Cardiac muscle cell (in vitro differentiated cells and primary cell): ENCODE data around the gene ATG16L1. TPM values are rescaled to one million over a fixed set of nuclear protein-coding genes. Genes with fewer than 3 reads are reported as not detected.

Experiments
- DNase-seq, 2 donors: peaks; one replicate each; pipeline versions ENCODE4 v3.0.0 to v3.0.0-alpha.2; 2010 to 2017; ENCODE audit warnings: low read depth in 1 of 2, low spot score in 1 of 2
- H3K27ac ChIP-seq: fragments of 200-600 bp; sonication (generic); 2 replicates; pipeline ENCODE4 v1.5.1; 2016
- H3K27me3 ChIP-seq: fragments of 200-600 bp; sonication (generic); 2 replicates; pipeline ENCODE4 v1.6.0; 2016; ENCODE audit warnings: control low read depth
- H3K36me3 ChIP-seq: fragments of 200-600 bp; sonication (generic); 2 replicates; pipeline ENCODE4 v1.5.1; 2016; ENCODE audit warnings: control low read depth
- H3K4me1 ChIP-seq: fragments of 200-600 bp; sonication (generic); 2 replicates; pipeline ENCODE4 v1.8.1; 2017; ENCODE audit warnings: low read depth, mild to moderate bottlenecking, mixed run types
- H3K4me3 ChIP-seq: fragments of 200-600 bp; sonication (generic); 2 replicates; pipeline ENCODE4 v1.5.1; 2016; ENCODE audit warnings: mild to moderate bottlenecking
- H3K9me3 ChIP-seq: fragments of 200-600 bp; sonication (generic); 2 replicates; pipeline ENCODE4 v1.5.1; 2017; ENCODE audit warnings: low read depth, mild to moderate bottlenecking, control low read depth
- CTCF ChIP-seq: IDR thresholded peaks from 2 replicates; pipeline ENCODE4 v1.5.1; 2012; ENCODE audit warnings: low read depth, mild to moderate bottlenecking, low read length
- polyA plus RNA-seq: library from polyadenylated mRNA; unstranded; fragments of >200 nt; fragmentation: Nextera tagmentation; extraction: Ambion mirVana; gene quantifications from 2 replicates; pipeline ENCODE4 v1.2.1, GENCODE V29; 2016
- total RNA-seq: library from RNA; depleted of rRNA; stranded (reverse); fragments of >200 nt; gene quantifications from 2 replicates; pipeline ENCODE4 v1.2.3, GENCODE V29; 2016

Gene ATG16L1
- total and polyA plus RNA-seq, 2 experiments from 2014 or later: 18.5 to 36.1 TPM

- peaks cover 6% of the 10 kb centered on the region for H3K4me1 ChIP-seq
- H3K9me3 ChIP-seq: no peaks in the 10 kb centered on the region
- TF ChIP-seq CTCF: no peak
- no peak overlapping the region for H3K4me3 ChIP-seq
- H3K36me3 ChIP-seq: no peaks in the 10 kb centered on the region
- H3K27ac ChIP-seq: no peak overlapping the region
- H3K27me3 ChIP-seq: no peaks in the 10 kb centered on the region
- peak in 1 of 2 donors; percentile 73 for DNase-seq
Observed at GRCh38 chr2:233221378-233222063, 30.0 kb upstream of the ATG16L1 start.

- H3K27ac ChIP-seq: no peak overlapping the region
- H3K27me3 ChIP-seq: no peaks in the 10 kb centered on the region
- H3K36me3 ChIP-seq: no peaks in the 10 kb centered on the region
- no peak for TF ChIP-seq CTCF
- H3K4me1 ChIP-seq: peaks cover 6% of the 10 kb centered on the region
- DNase-seq: no peak
- no peaks in the 10 kb centered on the region for H3K9me3 ChIP-seq
- no peak overlapping the region for H3K4me3 ChIP-seq
Observed at GRCh38 chr2:233223059-233223894, 28.2 kb upstream of the ATG16L1 start.

- H3K27me3 ChIP-seq: no peaks in the 10 kb centered on the region
- H3K9me3 ChIP-seq: no peaks in the 10 kb centered on the region
- no peaks in the 10 kb centered on the region for H3K36me3 ChIP-seq
- peaks cover 6% of the 10 kb centered on the region for H3K4me1 ChIP-seq
- no peak for TF ChIP-seq CTCF
- no peak overlapping the region for H3K4me3 ChIP-seq
- DNase-seq: no peak
- H3K27ac ChIP-seq: no peak overlapping the region
Observed at GRCh38 chr2:233225230-233226068, 26.0 kb upstream of the ATG16L1 start.

- no peaks in the 10 kb centered on the region for H3K36me3 ChIP-seq
- no peak overlapping the region for H3K27ac ChIP-seq
- TF ChIP-seq CTCF: no peak
- no peaks in the 10 kb centered on the region for H3K27me3 ChIP-seq
- peaks cover 2% of the 10 kb centered on the region for H3K4me1 ChIP-seq
- DNase-seq: no peak
- no peak overlapping the region for H3K4me3 ChIP-seq
- H3K9me3 ChIP-seq: no peaks in the 10 kb centered on the region
Observed at GRCh38 chr2:233226511-233227031, 24.9 kb upstream of the ATG16L1 start.

- Histone ChIP-seq H3K27me3 (no peaks in the 10 kb centered on the region), H3K27ac (no peak overlapping the region), H3K9me3 (no peaks in the 10 kb centered on the region), H3K4me3 (no peak overlapping the region), H3K36me3 (no peaks in the 10 kb centered on the region), H3K4me1 (no peaks in the 10 kb centered on the region)
- TF ChIP-seq CTCF: no peak
- DNase-seq: no peak
Observed at GRCh38 chr2:233227346-233227978, 24.0 kb upstream of the ATG16L1 start.
